PFSK-1 (cell line): ENCODE measurements around the gene ANO6.

Experiments used
- FOXP2 ChIP-seq: optimal IDR thresholded peaks from 2 replicates; pipeline ENCODE3; 2011; ENCODE audit warnings: borderline replicate concordance, control low read depth, inconsistent platforms; ENCODE audit not compliant: insufficient read depth; ENCODE audit errors: extremely low read length, extremely low read depth
- POLR2AphosphoS5 ChIP-seq: IDR thresholded peaks from 2 replicates; pipeline ENCODE4 v1.6.1; 2012; ENCODE audit warnings: low read depth, mild to moderate bottlenecking, control low read depth, low read length, moderate library complexity
- REST ChIP-seq, 2 experiments: IDR thresholded peaks; 2 replicates each; pipeline versions ENCODE4 v1.6.1 to v1.8.0; 2011 to 2012; ENCODE audit warnings: low read depth in 2 of 2, low read length in 2 of 2, control low read depth in 1 of 2, inconsistent platforms in 1 of 2, mild to moderate bottlenecking in 1 of 2, moderate library complexity in 1 of 2; ENCODE audit not compliant: insufficient read depth in 1 of 2
- SIN3A ChIP-seq: IDR thresholded peaks from 2 replicates; pipeline ENCODE4 v1.6.1; 2012; ENCODE audit warnings: mild to moderate bottlenecking, low read length, moderate library complexity, borderline replicate concordance; ENCODE audit not compliant: insufficient read depth
- TAF1 ChIP-seq: IDR thresholded peaks from 2 replicates; pipeline ENCODE4 v1.6.1; 2012; ENCODE audit warnings: low read length, control low read depth, borderline replicate concordance; ENCODE audit not compliant: insufficient read depth

The ANO6 gene

DNA sequence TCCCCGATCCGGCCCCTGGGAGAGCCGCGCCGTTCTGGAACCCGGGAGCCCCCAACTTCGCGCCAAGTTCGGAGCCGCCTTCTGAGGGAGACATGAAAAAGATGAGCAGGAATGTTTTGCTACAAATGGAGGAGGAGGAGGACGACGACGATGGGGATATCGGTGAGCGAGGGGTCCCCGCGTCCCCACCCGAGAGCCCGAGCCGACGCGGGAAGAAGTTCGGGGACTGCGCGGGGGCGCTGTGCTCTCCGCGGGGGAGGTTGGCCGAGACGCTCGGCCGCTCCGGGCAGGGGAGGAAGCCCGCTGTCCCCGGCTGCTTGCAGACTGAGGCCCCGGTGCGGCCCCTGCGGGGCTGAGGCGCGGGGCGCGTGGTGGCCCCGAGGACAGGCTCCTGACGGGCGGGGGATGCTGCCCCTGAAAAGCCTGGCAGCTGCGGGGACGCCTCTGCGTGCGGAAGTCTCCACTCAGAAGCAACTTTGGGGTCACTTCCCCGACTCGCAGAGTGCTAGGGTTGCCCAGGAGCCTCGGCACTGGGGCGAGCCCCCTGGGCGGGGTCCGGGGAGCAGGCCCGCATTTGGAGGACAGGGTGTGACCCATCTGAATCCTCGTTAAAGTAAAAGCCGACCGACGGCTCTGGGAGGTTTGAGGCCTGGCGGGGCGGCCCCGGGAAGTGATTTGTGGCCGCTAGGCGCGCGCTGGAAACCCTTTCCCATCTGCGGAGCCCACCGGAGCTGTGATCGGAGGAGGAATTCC, 511 bp downstream of the ANO6 start:
- TF ChIP-seq SIN3A (no peak), TAF1 (no peak), POLR2AphosphoS5 (no peak), FOXP2 (no peak), REST (IDR thresholded peaks at IDR 0.05; ENCODE audit: insufficient read depth in 1 of 2, low read depth in 2 of 2, low read length in 2 of 2) (no peak)

- TF ChIP-seq REST (IDR thresholded peaks at IDR 0.05; ENCODE audit: insufficient read depth in 1 of 2, low read depth in 2 of 2, low read length in 2 of 2), result no peak
These were observed 1.1 kb downstream of the ANO6 start for GRCh38 chr12:45216983-45217485.

GRCh38 chr12:45217846-45218245, 2.0 kb downstream of the ANO6 start:
- TF ChIP-seq REST (IDR thresholded peaks at IDR 0.05; ENCODE audit: insufficient read depth in 1 of 2, low read depth in 2 of 2, low read length in 2 of 2) (no peak), POLR2AphosphoS5 (no peak), TAF1 (no peak), FOXP2 (no peak), SIN3A (no peak)

- TF ChIP-seq REST (IDR thresholded peaks at IDR 0.05; ENCODE audit: insufficient read depth in 1 of 2, low read depth in 2 of 2, low read length in 2 of 2) (no peak), FOXP2 (no peak), SIN3A (no peak)
These were observed 3.7 kb downstream of the ANO6 start for GRCh38 chr12:45219621-45220020.

- TF ChIP-seq REST (IDR thresholded peaks at IDR 0.05; ENCODE audit: insufficient read depth in 1 of 2, low read depth in 2 of 2, low read length in 2 of 2) (no peak), SIN3A (no peak), POLR2AphosphoS5 (no peak), TAF1 (no peak), FOXP2 (no peak)
These were observed 4.6 kb downstream of the ANO6 start for GRCh38 chr12:45220363-45220931.
